ENCODE results near the gene CCDC71L.

The CCDC71L gene

GRCh38 chr7:106625678-106626301, 35.2 kb downstream of the CCDC71L start:
- DNase-seq (ENCODE audit: low read depth) = no peak

DNA sequence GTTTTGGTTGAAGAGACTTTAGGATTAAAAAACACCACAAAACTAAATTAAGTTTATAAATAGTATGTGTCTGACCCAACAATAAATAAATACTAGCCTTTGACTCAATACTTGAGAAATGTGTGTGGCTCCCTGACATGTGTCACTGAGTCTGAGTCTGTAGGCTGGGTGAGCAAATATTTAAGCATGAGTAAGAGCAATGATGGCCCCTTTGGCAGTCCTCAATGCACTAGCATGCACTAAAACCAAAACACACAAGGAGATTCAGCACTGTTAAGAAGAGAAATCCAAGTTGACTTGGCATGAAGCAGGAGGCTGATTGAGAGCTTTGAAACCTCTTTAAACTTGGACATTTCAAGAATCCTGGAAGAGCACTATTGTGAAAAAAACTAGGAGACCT, 37.1 kb downstream of the CCDC71L start:
- DNase-seq (ENCODE audit: low read depth) = no peak

GRCh38 chr7:106623315-106623660, 37.7 kb downstream of the CCDC71L start:
- DNase-seq (ENCODE audit: low read depth) = no peak

DNA sequence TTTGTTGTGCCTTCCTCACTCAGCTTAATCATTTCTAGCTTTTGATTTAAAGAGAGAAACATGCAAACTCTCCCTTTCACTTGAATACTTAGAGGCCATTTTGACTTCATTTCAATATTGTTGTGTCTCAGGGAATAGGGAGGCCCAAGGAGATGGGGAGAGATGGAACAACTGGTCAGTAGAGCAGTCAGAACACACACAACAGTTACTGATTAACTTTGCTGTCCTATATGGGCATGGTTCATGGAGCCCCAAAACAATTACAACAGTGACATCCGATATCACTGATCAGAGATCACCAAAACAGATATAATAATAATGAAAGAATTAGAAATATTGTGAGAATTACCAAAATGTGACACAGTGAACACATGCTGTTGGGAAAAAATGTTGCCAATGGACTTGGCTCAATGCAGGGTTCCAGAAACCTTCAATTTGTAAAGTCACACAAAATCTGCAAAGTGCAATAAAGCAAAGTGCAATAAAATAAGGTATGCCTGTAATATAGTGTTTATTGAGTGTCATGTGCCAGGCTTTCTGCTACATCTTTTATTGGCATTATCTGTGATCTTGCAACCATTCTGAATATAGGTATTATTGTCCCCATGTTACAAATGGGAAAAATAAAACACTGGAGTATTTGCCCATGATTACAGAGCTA, 38.2 kb downstream of the CCDC71L start:
- DNase-seq (ENCODE audit: low read depth) = no peak

DNA sequence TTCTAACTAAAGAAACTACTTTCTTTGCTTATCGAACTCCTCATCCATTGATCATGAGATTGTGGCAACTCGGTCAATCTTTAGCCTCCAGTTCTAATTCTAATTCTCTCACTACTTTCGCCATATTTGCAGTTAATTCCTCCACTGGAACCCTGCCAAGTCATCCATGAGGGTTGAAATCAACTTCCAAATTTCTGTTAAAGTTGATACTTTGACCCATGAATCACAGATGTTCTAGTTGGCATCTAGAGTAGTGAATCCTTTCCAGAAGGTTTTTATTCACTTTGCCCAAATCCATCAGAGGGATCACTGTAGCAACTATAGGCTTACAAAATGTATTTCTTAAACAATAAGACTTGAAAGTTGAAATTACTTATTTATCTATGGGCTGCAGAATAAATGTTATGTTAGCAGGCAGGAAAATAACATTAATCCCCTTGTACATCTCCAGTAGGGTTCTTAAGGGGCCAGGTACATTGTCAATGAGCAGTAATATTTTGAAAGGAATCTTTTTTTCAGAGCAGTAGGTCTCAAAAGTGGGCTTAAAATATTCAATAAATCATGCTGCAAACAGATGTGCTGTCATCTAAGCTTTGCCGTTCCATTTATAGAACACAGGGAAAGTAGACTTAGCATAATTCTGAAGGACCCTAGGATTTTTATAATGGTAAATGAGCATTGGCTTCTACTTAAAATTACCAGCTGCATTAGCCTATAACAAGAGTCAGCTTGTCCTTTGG, 39.4 kb downstream of the CCDC71L start:
- DNase-seq (ENCODE audit: low read depth) = no peak

GRCh38 chr7:106620676-106621075, 40.3 kb downstream of the CCDC71L start:
- DNase-seq (ENCODE audit: low read depth) = no peak

GRCh38 chr7:106620034-106620433, 40.9 kb downstream of the CCDC71L start:
- DNase-seq (ENCODE audit: low read depth) = no peak

DNA sequence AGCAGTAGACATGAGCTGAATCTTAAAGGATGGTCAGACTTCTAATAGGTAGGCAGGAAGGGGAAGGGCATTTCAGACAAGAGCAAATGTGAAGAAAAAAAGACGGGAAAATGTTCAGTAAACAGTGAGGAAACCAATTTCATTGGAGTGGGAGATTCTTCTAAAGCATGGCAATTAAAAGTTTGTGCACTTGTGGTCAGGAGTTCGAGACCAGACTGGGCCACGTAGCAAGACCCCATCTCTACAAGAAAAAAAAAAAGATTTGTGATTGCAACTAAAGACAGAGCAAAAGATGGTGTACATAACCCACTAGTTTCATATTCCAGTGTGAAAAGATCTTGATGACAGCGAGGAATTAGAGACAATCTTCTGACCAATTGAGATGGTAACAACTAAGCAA, 41.7 kb downstream of the CCDC71L start:
- DNase-seq (ENCODE audit: low read depth) = no peak

GRCh38 chr7:106618480-106618879, 42.5 kb downstream of the CCDC71L start:
- DNase-seq (ENCODE audit: low read depth) = no peak

DNA sequence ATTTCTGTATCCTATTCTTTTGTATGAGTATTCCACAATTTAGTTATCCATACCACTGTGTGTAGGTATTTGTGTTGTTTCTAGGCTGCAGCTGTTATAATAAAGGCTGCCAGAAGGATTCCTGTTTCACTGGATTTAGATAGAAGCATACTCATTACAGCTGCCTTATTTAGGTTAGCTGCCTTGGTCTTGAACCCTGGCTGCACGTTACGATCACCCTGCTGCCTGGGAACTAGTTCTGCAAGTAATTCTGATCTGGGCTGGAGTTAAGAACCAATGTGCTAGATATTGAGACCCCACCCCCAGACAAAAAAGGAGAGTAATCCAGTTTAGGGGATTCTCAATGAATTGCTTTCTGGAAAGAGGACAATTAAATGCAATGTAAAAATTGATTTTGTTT, 43.1 kb downstream of the CCDC71L start:
- no peak for DNase-seq (ENCODE audit: low read depth)

DNA sequence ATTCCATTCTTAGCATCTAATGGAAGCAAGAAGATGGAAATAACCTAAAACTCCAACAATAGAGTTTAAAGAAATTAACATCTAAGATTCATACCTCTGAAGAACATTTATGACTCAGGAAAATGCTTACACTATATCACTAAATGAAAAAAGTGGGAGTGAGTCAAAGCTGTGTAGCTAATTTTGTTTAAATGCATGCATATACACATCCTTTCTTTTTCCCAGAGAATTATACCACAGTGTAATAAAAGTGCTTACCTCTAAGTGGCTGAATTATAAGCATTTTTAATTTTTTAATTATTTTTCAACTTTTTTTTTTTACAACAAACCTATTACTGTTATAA, 44.3 kb downstream of the CCDC71L start:
- no peak for DNase-seq (ENCODE audit: low read depth)

GRCh38 chr7:106615808-106616707, 44.9 kb downstream of the CCDC71L start:
- DNase-seq (ENCODE audit: low read depth) = no peak

DNA sequence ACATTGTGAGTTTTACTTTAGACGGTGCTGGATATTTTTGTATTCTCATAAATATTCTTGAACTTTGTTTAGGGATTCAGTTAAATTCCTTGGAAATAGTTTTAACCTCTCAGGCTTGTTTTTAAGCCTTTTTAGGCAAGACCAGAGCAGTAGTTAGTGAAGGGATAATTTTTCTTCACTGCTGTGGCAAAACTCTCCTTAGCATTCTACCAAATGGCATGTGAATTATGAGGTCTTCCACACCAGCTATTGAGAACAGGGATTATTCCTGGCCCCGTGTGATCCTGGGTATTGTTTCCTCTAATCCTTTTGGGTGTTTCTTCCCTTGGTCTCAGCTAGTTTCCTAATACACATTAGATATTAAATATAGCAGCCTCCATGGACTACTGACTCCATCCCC, 46.2 kb downstream of the CCDC71L start:
- DNase-seq (ENCODE audit: low read depth) = no peak

- no peak for DNase-seq (ENCODE audit: low read depth)
These were observed 47.0 kb downstream of the CCDC71L start for GRCh38 chr7:106613848-106614560.

- no peak for DNase-seq (ENCODE audit: low read depth)
These were observed 47.7 kb downstream of the CCDC71L start for GRCh38 chr7:106613279-106613678.

DNA sequence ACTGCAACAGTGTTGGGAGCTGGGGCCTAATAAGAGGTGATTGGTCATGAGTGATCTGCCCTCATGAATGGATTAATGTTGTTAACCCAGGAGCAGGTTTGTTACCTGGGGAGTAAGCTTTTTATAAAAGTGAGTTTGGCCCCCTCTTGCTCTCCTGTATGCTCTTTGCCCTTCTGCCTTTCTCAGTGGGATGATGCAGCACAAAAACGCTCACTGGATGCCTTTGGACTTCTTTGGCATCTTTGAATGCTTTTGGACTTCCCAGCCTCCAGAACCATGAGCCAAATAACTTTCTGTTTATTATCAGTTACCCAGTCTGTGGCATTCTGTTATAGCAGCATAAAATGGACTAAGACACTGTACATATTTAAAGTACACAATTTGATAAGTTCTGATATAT, 48.5 kb downstream of the CCDC71L start:
- no peak for DNase-seq (ENCODE audit: low read depth)

- no peak for DNase-seq (ENCODE audit: low read depth)
These were observed 49.0 kb downstream of the CCDC71L start for GRCh38 chr7:106611911-106612310.

- DNase-seq (ENCODE audit: low read depth) = no peak
These were observed 49.7 kb downstream of the CCDC71L start for GRCh38 chr7:106610996-106611886.

GRCh38 chr7:106609416-106609815, 51.5 kb downstream of the CCDC71L start:
- no peak for DNase-seq (ENCODE audit: low read depth)

GRCh38 chr7:106608661-106609060, 52.3 kb downstream of the CCDC71L start:
- no peak for DNase-seq (ENCODE audit: low read depth)

Measured in T follicular helper cell (primary cell).